Endothelial cell (in vitro differentiated cells): ENCODE data around the gene HYAL2. TPM values are rescaled to one million over a fixed set of nuclear protein-coding genes. Genes with fewer than 3 reads are reported as not detected.
A peak's percentile ranks its signal among the peaks of the same experiment; 100 is the strongest.

ENCODE experiments used
- DNase-seq: peaks from one replicate; pipeline ENCODE4 v3.0.0; 2021; ENCODE audit warnings: low spot score
- H3K27ac Mint-ChIP-seq: one replicate; pipeline ENCODE4 v1.8.0; 2021; ENCODE audit warnings: mixed read lengths, inconsistent platforms; ENCODE audit not compliant: unreplicated experiment
- H3K27me3 Mint-ChIP-seq: one replicate; pipeline ENCODE4 v1.8.0; 2021; ENCODE audit warnings: mild to moderate bottlenecking, moderate library complexity, mixed read lengths, inconsistent platforms; ENCODE audit not compliant: unreplicated experiment
- H3K36me3 Mint-ChIP-seq: one replicate; pipeline ENCODE4 v1.8.0; 2021; ENCODE audit warnings: mild to moderate bottlenecking, low read depth, mixed read lengths, inconsistent platforms; ENCODE audit not compliant: unreplicated experiment
- H3K4me1 Mint-ChIP-seq: one replicate; pipeline ENCODE4 v1.8.0; 2021; ENCODE audit warnings: mild to moderate bottlenecking, mixed read lengths, inconsistent platforms; ENCODE audit not compliant: unreplicated experiment
- H3K4me3 Mint-ChIP-seq: one replicate; pipeline ENCODE4 v1.8.0; 2021; ENCODE audit warnings: mild to moderate bottlenecking, mixed read lengths, inconsistent platforms; ENCODE audit not compliant: unreplicated experiment
- H3K9me3 Mint-ChIP-seq: one replicate; pipeline ENCODE4 v1.8.0; 2021; ENCODE audit warnings: mixed read lengths, inconsistent platforms; ENCODE audit not compliant: unreplicated experiment
- CTCF ChIP-seq: fragments of 200-600 bp; sonication (generic); IDR thresholded peaks from one replicate; pipeline ENCODE4 v1.5.0; 2021; ENCODE audit warnings: antibody characterized with exemption; ENCODE audit not compliant: unreplicated experiment
- total RNA-seq: library from RNA; stranded (reverse); fragmentation: NEBNext Ultra II Directional; extraction: Animal tissue kit (Norgen Biotek cat#: 25700); gene quantifications from one replicate; pipeline ENCODE4 v1.2.1, GENCODE V29; 2021; ENCODE audit not compliant: unreplicated experiment

Gene HYAL2
- total RNA-seq, 1 donor from 2014 or later = 214 TPM

GRCh38 chr3:50294492-50295403 is 27.8 kb downstream of the HYAL2 start:
- peaks cover 4% of the 10 kb centered on the region for H3K36me3 Mint-ChIP-seq

GRCh38 chr3:50294089-50294488 is 28.5 kb downstream of the HYAL2 start:
- peaks cover 6% of the 10 kb centered on the region for H3K27me3 Mint-ChIP-seq
- peaks cover 4% of the 10 kb centered on the region for H3K36me3 Mint-ChIP-seq
- no peak for DNase-seq
- no peak overlapping the region for H3K27ac Mint-ChIP-seq
- H3K4me1 Mint-ChIP-seq = peaks cover 15% of the 10 kb centered on the region
- no peak for TF ChIP-seq CTCF
- no peaks in the 10 kb centered on the region for H3K9me3 Mint-ChIP-seq
- H3K4me3 Mint-ChIP-seq = no peak overlapping the region

More at GRCh38 chr3:50294492-50295403, 27.8 kb downstream of the HYAL2 start:
- H3K4me3 Mint-ChIP-seq = no peak overlapping the region
- H3K4me1 Mint-ChIP-seq = peaks cover 16% of the 10 kb centered on the region
- TF ChIP-seq CTCF = no peak
- peaks cover 3% of the 10 kb centered on the region for H3K27me3 Mint-ChIP-seq
- H3K27ac Mint-ChIP-seq = no peak overlapping the region
- no peaks in the 10 kb centered on the region for H3K9me3 Mint-ChIP-seq
- no peak for DNase-seq

- Mint-ChIP-seq H3K36me3 (peaks cover 4% of the 10 kb centered on the region), H3K4me3 (peak overlapping the region; percentile 87), H3K27me3 (peaks cover 11% of the 10 kb centered on the region), H3K9me3 (no peaks in the 10 kb centered on the region), H3K4me1 (peaks cover 15% of the 10 kb centered on the region), H3K27ac (peak overlapping the region; percentile 83)
- no peak for DNase-seq
- no peak for TF ChIP-seq CTCF
Measured at GRCh38 chr3:50293079-50293801, 29.3 kb downstream of the HYAL2 start.

GRCh38 chr3:50292159-50293078 is 30.1 kb downstream of the HYAL2 start, which contains the start of gene IFRD2:
TSS of gene IFRD2 (minus strand) at chr3:50292429. CDS start at chr3:50292274, 155 bp downstream.
- Mint-ChIP-seq H3K4me3 (peak within 1 kb of the TSS; percentile 92), H3K27ac (peak within 1 kb of the TSS; percentile 83), H3K4me1 (peaks cover 12% of the 10 kb centered on the region), H3K27me3 (peaks cover 11% of the 10 kb centered on the region), H3K9me3 (no peaks in the 10 kb centered on the region), H3K36me3 (peaks cover 4% of the 10 kb centered on the region)
- no peak for TF ChIP-seq CTCF
- DNase-seq = peak; percentile 93
